Ectodermal cell (in vitro differentiated cells): ENCODE data around the gene IL1RAPL1.

Experiments
- H3K27ac ChIP-seq: 2 replicates; pipeline ENCODE4 v1.7.0; 2013; ENCODE audit warnings: mild to moderate bottlenecking, low read depth, low read length; ENCODE audit not compliant: insufficient read depth, poor library complexity, severe bottlenecking
- H3K27me3 ChIP-seq: 2 replicates; pipeline ENCODE4 v1.7.0; 2013; ENCODE audit warnings: mild to moderate bottlenecking, low read length; ENCODE audit not compliant: insufficient read depth, control insufficient read depth, poor library complexity, severe bottlenecking
- H3K36me3 ChIP-seq: one replicate; pipeline ENCODE4 v1.7.0; 2013; ENCODE audit warnings: low read length; ENCODE audit not compliant: control insufficient read depth, insufficient read depth
- H3K4me1 ChIP-seq: one replicate; pipeline ENCODE4 v1.7.0; 2013; ENCODE audit warnings: low read length; ENCODE audit not compliant: control insufficient read depth, insufficient read depth
- H3K4me3 ChIP-seq: 2 replicates; pipeline ENCODE4 v1.7.0; 2013; ENCODE audit warnings: low read depth, low read length, control low read depth; ENCODE audit not compliant: insufficient read depth
- H3K9me3 ChIP-seq: 2 replicates; pipeline ENCODE4 v1.7.0; 2013; ENCODE audit warnings: mild to moderate bottlenecking, low read length, moderate library complexity; ENCODE audit not compliant: control insufficient read depth
- whole genome bisulfite sequencing, 2 experiments: methylation state at CpG; one replicate each; pipeline ENCODE4 v1.1.7; 2013; ENCODE audit warnings: missing lambda C conversion rate in 2 of 2; 5-methylcytosine and 5-hydroxymethylcytosine counted together

Gene IL1RAPL1

DNA sequence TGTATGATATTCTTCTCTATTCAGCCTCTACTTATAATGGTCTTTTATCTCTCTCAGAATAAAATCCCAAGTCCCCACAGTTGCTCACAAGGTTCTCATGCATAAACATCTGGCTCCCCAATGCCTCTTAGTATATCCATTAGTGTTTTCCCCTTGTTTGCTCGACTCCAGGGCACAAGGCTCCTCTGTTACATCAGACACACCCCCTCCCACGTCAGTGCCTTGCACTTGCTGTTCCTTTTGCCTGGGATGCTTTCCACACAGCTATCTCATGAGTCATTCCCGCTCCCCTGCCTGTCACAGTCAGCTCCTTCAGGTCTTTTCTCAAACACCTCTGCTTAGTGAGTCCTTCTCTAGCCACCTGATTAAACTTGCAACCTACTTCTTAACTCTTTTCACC, 260.2 kb downstream of the IL1RAPL1 start:
- no peaks in the 10 kb centered on the region for H3K9me3 ChIP-seq
- no peaks in the 10 kb centered on the region for H3K4me1 ChIP-seq
- 61 to 72% methylated on average over 3 of the region's 3 CpGs for WGBS, 2 experiments

DNA sequence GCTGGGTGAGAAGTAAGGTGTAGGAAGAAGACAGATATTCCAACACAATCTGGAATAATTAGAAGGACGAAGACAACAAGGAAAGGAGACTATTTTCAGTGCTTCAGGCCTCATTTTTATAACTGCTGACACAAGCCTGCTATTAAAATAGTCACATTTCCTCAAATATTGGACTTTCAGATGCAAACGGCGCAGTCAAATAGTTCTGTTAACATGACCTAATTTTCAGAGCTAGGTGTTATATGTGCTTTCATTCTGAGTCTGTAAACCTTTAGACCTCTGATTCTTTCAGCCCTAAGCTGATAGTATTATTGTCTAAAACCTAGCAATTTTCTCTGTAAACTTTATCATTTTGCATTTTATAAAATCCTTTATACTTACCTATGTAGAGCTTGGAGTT, 261.5 kb downstream of the IL1RAPL1 start:
- no peak overlapping the region for H3K27ac ChIP-seq
- no peaks in the 10 kb centered on the region for H3K27me3 ChIP-seq
- H3K9me3 ChIP-seq = no peaks in the 10 kb centered on the region
- 82 to 96% methylated on average over 3 of the region's 3 CpGs for WGBS, 2 experiments
- H3K4me3 ChIP-seq = no peak overlapping the region
- no peaks in the 10 kb centered on the region for H3K36me3 ChIP-seq
- no peaks in the 10 kb centered on the region for H3K4me1 ChIP-seq

More for the DNA sequence above, 260.2 kb downstream of the IL1RAPL1 start:
- H3K27ac ChIP-seq = no peak overlapping the region
- no peaks in the 10 kb centered on the region for H3K27me3 ChIP-seq
- H3K36me3 ChIP-seq = no peaks in the 10 kb centered on the region
- H3K4me3 ChIP-seq = no peak overlapping the region

DNA sequence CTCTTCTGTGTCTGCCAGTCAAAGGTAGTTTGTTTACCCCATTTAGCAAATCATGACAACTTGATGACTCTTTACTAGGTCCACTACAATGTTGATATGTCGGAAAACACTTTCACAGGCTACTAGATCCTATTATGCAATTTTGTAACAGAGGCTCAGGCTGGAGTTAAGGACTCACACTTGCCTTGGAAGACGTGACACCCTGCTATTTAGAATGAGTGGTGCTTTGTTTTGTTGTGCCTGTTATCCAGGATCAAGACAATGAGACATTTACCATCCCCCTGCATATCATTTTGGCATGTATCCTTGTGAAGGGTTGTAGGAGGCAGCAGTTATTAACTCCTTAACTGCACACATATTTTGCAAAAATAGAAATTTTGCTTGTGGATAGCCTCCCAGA, 263.7 kb downstream of the IL1RAPL1 start:
- Histone ChIP-seq H3K27me3 (no peaks in the 10 kb centered on the region), H3K4me1 (no peaks in the 10 kb centered on the region), H3K36me3 (no peaks in the 10 kb centered on the region), H3K9me3 (no peaks in the 10 kb centered on the region), H3K4me3 (no peak overlapping the region), H3K27ac (no peak overlapping the region)
- WGBS, 2 experiments = 22 to 25% methylated on average over 1 to 2 of the region's 2 CpGs

DNA sequence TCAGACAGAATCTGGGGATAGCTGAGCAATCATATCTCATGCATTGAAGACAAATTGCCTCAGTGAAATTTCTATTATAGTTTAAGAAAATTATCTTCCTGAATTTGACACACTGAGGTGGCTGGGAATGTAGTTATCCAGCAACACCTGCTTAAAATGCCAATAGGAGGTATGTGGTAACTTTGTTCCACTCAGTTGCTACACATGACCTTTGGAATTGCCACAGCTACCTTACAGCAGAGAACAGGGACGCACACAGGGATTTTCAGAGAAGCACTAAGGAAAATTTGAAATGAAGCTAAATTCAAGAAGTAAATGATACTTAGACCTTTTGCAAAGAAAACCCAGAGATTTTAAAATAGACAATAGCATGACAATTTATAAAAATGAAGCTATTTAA, 264.6 kb downstream of the IL1RAPL1 start:
- Histone ChIP-seq H3K9me3 (no peaks in the 10 kb centered on the region), H3K36me3 (no peaks in the 10 kb centered on the region), H3K27me3 (no peaks in the 10 kb centered on the region), H3K4me3 (no peak overlapping the region), H3K4me1 (no peaks in the 10 kb centered on the region), H3K27ac (no peak overlapping the region)
- WGBS, 2 experiments = no CpG with 5 or more reads among the region's 1 CpG

DNA sequence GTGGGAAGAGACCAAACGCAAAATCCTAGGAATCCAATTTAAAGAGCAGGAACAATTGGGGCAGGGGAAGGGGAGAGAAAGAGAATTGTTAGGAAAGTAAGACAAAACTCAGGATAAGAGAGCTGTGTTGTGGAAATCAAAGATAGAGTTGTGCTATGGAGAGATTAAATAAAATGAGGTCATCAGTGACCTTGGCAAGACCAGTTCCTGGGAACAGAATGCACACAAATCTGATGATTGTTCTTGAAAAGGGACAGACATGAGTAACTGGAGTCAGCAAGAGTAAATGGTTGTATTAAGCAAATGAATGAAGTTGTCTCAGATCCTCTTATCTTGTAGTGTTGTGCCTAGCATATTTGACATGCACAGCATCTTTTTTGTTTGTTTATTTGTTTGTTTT, 267.4 kb downstream of the IL1RAPL1 start:
- H3K4me3 ChIP-seq = no peak overlapping the region
- WGBS, 2 experiments = no CpG with 5 or more reads among the region's 1 CpG
- H3K4me1 ChIP-seq = no peaks in the 10 kb centered on the region
- no peaks in the 10 kb centered on the region for H3K36me3 ChIP-seq
- no peaks in the 10 kb centered on the region for H3K9me3 ChIP-seq
- H3K27ac ChIP-seq = no peak overlapping the region
- no peaks in the 10 kb centered on the region for H3K27me3 ChIP-seq

DNA sequence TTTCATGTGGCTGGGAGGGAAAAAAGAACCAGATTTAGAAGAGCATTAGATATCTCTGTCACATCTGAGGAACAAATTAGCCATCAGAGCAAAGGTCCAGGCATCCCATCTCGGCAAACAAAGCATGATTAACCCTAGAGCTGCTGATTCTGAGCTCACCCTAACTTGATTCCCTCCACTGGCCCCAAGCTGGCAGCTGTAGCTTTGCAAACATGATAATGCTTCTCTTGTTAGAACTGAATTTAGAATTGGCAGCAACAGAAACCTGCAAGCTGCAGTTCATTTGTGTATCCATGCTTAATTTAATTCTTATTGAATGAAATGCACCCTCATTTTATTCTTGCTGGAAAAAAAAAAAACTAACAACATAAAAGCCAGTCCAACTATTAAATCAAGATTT, 289.2 kb downstream of the IL1RAPL1 start:
- WGBS, 2 experiments = 18 to 31% methylated on average over 1 of the region's 1 CpG
- H3K27me3 ChIP-seq = no peaks in the 10 kb centered on the region
- H3K4me1 ChIP-seq = no peaks in the 10 kb centered on the region
- H3K9me3 ChIP-seq = no peaks in the 10 kb centered on the region
- H3K4me3 ChIP-seq = no peak overlapping the region
- H3K27ac ChIP-seq = no peak overlapping the region
- H3K36me3 ChIP-seq = no peaks in the 10 kb centered on the region

DNA sequence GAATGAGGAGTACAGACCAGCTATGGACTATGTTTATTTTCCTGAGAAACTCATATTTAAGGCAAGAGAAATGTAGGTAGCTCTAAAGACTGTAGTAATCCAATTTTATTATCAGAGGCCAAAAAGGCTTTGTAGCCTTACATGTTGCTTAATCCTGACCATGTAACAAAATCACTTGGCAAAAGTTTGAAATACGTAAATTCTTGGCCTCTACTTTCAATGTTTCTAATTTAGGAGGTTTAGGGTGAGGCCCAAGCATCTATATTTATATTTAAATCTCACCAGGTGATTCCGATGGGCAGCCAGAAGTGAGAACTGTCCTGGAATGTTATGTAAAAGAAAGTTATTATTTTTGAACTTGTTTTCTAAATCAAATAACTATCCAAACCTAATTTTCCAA, 289.7 kb downstream of the IL1RAPL1 start:
- Histone ChIP-seq H3K36me3 (no peaks in the 10 kb centered on the region), H3K4me1 (no peaks in the 10 kb centered on the region), H3K27ac (no peak overlapping the region), H3K9me3 (no peaks in the 10 kb centered on the region), H3K27me3 (no peaks in the 10 kb centered on the region), H3K4me3 (no peak overlapping the region)
- 86% methylated on average over 1 of the region's 2 CpGs; no CpG with 5 or more reads in 1 of the 2 experiments for WGBS, 2 experiments

DNA sequence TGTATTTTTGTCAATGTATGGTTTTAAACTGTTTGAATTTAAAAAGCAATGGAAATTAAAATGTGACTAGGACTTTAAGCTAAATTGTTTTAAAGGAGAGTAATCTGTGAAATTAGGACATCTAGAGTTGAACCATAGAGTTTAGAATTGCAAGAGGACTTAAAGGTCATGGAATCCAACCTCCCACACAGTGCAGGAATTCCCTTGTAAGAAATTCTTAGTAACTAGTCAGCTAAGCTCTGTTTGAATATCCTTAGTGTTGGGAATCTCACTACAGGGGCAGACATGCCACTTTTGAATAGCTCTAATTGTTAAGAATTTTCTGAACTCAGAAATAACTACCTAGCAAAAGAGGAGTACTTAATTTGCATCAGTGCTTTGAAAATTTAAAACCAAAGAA, 292.9 kb downstream of the IL1RAPL1 start:
- Histone ChIP-seq H3K9me3 (no peaks in the 10 kb centered on the region), H3K27me3 (no peaks in the 10 kb centered on the region), H3K4me1 (no peaks in the 10 kb centered on the region), H3K27ac (no peak overlapping the region), H3K4me3 (no peak overlapping the region), H3K36me3 (no peaks in the 10 kb centered on the region)

DNA sequence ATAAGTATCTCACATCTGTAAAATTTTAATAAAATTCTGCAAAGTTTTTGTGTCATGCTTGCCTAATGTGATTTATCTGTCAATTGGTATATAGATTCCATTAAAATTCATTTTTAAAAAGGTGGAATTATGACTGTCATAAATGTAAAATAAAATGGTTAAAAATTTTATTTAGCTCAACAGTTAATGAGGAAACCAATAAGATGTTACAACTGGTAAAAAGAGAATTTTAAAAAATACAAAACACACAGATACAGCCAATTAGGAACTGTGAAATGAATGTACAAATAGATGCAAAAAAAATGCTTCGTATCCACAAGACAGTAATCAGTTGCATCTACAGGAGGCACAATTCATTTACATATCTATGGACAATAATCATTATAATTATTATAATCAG, 297.6 kb downstream of the IL1RAPL1 start:
- WGBS, 2 experiments = 100% methylated on average over 1 of the region's 1 CpG; no CpG with 5 or more reads in 1 of the 2 experiments
- Histone ChIP-seq H3K36me3 (no peaks in the 10 kb centered on the region), H3K4me1 (no peaks in the 10 kb centered on the region), H3K4me3 (no peak overlapping the region), H3K9me3 (no peaks in the 10 kb centered on the region), H3K27ac (no peak overlapping the region), H3K27me3 (no peaks in the 10 kb centered on the region)

DNA sequence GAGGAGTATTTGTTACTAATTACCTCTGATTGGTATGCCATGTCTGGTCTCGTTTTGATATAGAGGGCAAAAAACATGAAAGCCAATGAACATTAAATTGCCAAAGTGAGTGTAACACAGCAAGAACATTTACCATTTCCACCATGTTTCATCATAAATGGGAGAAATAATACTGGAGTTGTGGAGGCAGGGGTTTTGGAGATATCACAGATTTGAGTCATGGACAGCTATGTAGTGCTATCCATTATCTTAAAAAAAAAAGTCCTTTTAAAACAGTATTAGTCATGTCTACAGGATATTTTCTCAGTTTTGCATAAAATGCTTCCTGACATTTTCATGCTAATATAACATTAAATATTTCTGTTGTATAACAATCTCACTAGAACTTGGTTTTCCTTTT, 301.2 kb downstream of the IL1RAPL1 start:
- Histone ChIP-seq H3K4me1 (no peaks in the 10 kb centered on the region), H3K27ac (no peak overlapping the region), H3K9me3 (no peaks in the 10 kb centered on the region), H3K4me3 (no peak overlapping the region), H3K36me3 (no peaks in the 10 kb centered on the region), H3K27me3 (no peaks in the 10 kb centered on the region)
- 100% methylated on average over 1 of the region's 1 CpG; no CpG with 5 or more reads in 1 of the 2 experiments for WGBS, 2 experiments

DNA sequence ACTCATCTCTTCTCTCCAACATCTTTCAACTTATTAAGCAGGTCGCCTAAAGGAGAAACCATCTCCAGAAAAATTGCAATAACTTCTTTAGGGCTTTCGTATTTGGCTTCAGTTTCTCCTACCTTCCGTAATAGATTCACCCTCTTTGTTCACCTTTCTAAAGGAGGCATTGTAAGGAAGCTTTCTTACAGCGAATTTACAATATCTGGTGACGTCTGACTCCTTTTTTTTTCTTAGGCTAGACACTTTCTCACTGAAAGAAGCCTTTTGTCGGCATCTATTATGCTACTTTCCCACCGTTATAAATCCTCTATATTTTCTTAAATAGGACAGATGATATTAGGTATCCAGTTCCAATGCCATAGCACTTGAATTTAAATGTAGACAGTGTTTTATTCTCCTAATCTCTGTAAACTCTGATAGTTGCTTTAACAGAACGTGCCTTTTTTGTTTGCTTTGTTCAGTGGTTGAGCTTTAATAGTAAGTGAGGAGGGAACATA, 302.4 kb downstream of the IL1RAPL1 start:
- Histone ChIP-seq H3K4me1 (no peaks in the 10 kb centered on the region), H3K27me3 (no peaks in the 10 kb centered on the region), H3K9me3 (no peaks in the 10 kb centered on the region), H3K27ac (no peak overlapping the region), H3K36me3 (no peaks in the 10 kb centered on the region), H3K4me3 (no peak overlapping the region)
- 68 to 78% methylated on average over 5 to 7 of the region's 8 CpGs for WGBS, 2 experiments
